K562 (cell line): ENCODE results near the gene PTGIS. TPM values are rescaled to one million over a fixed set of nuclear protein-coding genes. Genes with fewer than 3 reads are reported as not detected.

Experiments used
- ATAC-seq: fragments of 200-7000 bp; cut with Tn5 transposase; 3 replicates; pipeline ENCODE4 v1.9.1; 2020; ENCODE audit warnings: moderate library complexity
- BruUV-seq: library from RNA; stranded (reverse); fragments of 400-500 nt; replicated peaks from 2 replicates; lab custom pipeline; 2021; lab: Mats Ljungman, UMichigan
- CTCF ChIA-PET: fragments of 300-600 bp; formaldehyde crosslinking; extraction: SDS; loops from one replicate; lab custom pipeline; 2021; ENCODE audit warnings: low intra/inter-chr PET ratio; lab: Yijun Ruan, JAX
- POLR2A ChIA-PET: fragments of 300-600, 350-650 bp; sonication (Branson Sonifier 250); formaldehyde crosslinking; extraction: SDS; loops from one replicate; lab custom pipeline; 2021; ENCODE audit warnings: antibody characterized with exemption, inconsistent platforms; lab: Yijun Ruan, JAX
- DNase-seq, 4 experiments: peaks; one replicate each; pipeline versions ENCODE4 v3.0.0 to v3.0.0-alpha.2; 2011 to 2018; ENCODE audit warnings: low spot score in 3 of 4, mixed read lengths in 3 of 4; ENCODE audit errors: extremely low read depth in 1 of 4
- FAIRE-seq: peaks from 2 replicates; lab custom pipeline; 2011; peaks lifted over from hg19 to GRCh38; lab: Jason Lieb, UNC
- H2AFZ ChIP-seq: 2 replicates; pipeline ENCODE4 v1.6.0; 2011; ENCODE audit warnings: low read depth, low read length, control low read depth, inconsistent platforms
- H3K27ac ChIP-seq: fragments of 200-600 bp; 3 replicates; pipeline ENCODE4 v1.8.0; 2011; ENCODE audit warnings: low read depth, mild to moderate bottlenecking, control low read depth, inconsistent platforms, low read length, moderate library complexity, mixed read lengths; ENCODE audit errors: extremely low read depth
- H3K27me3 ChIP-seq, 2 experiments: fragments of 300-600 bp in 1 of 2; 2 replicates in 1 of 2; 3 replicates in 1 of 2; pipeline versions ENCODE4 v1.6.0 to v1.8.0; 2011; ENCODE audit warnings: inconsistent platforms in 2 of 2, low read length in 2 of 2, mild to moderate bottlenecking in 1 of 2, mixed read lengths in 1 of 2, moderate library complexity in 1 of 2; ENCODE audit not compliant: control insufficient read depth in 2 of 2, insufficient read depth in 2 of 2
- H3K36me3 ChIP-seq: fragments of 300-600 bp; 3 replicates; pipeline ENCODE4 v1.8.0; 2011; ENCODE audit warnings: mild to moderate bottlenecking, low read length, inconsistent platforms; ENCODE audit not compliant: control insufficient read depth, insufficient read depth
- H3K4me1 ChIP-seq, 2 experiments: fragments of 200-600 bp in 1 of 2; replicated peaks in 1 of 2; 2 replicates in 1 of 2; 3 replicates in 1 of 2; pipeline versions ENCODE4 v1.5.1 to v1.8.0; 2011; ENCODE audit warnings: inconsistent platforms in 2 of 2, low read length in 2 of 2, mild to moderate bottlenecking in 1 of 2, mixed read lengths in 1 of 2, moderate library complexity in 1 of 2; ENCODE audit not compliant: control insufficient read depth in 2 of 2, insufficient read depth in 2 of 2
- H3K4me2 ChIP-seq: 2 replicates; pipeline ENCODE4 v1.6.1; 2011; ENCODE audit warnings: low read length, control low read depth, inconsistent platforms, mixed read lengths; ENCODE audit not compliant: insufficient read depth
- H3K4me3 ChIP-seq: fragments of 200-600 bp; sonication (generic), shearing (Covaris generic); 2 replicates; pipeline ENCODE4 v1.5.1; 2016; ENCODE audit warnings: control low read depth, inconsistent platforms
- H3K79me2 ChIP-seq: fragments of 200-600 bp; 3 replicates; pipeline ENCODE4 v1.8.0; 2011; ENCODE audit warnings: low read length, inconsistent platforms; ENCODE audit not compliant: control insufficient read depth, insufficient read depth
- H3K9ac ChIP-seq, 2 experiments: 2 replicates each; pipeline versions ENCODE4 v1.6.0 to v1.6.1; 2011; ENCODE audit warnings: low read depth in 2 of 2, low read length in 2 of 2, control low read depth in 1 of 2, inconsistent platforms in 1 of 2, mild to moderate bottlenecking in 1 of 2, mixed read lengths in 1 of 2; ENCODE audit not compliant: insufficient read depth in 1 of 2
- H3K9me1 ChIP-seq: one replicate; pipeline ENCODE4 v1.6.0; 2011; ENCODE audit warnings: inconsistent platforms, mild to moderate bottlenecking, low read length, moderate library complexity; ENCODE audit not compliant: control insufficient read depth, insufficient read depth
- H3K9me3 ChIP-seq: replicated peaks from 2 replicates; pipeline ENCODE4 v1.5.1; 2011; ENCODE audit warnings: low read depth, low read length, inconsistent platforms; ENCODE audit not compliant: control insufficient read depth, insufficient read depth
- H4K20me1 ChIP-seq: replicated peaks from 2 replicates; pipeline ENCODE4 v1.6.1; 2011; ENCODE audit warnings: low read length, inconsistent platforms, mixed read lengths; ENCODE audit not compliant: control insufficient read depth, insufficient read depth
- ATF6 ChIP-seq: sonication (generic); formaldehyde crosslinking; IDR thresholded peaks from 2 replicates; pipeline ENCODE4 v1.4.0; 2020; ENCODE audit warnings: mild to moderate bottlenecking, missing genetic modification reagents
- EGR1 ChIP-seq: fragments of 450-650 bp; conservative IDR thresholded peaks from 2 replicates; pipeline ENCODE4 v1.6.1; 2017; ENCODE audit warnings: mild to moderate bottlenecking
- EHMT2 ChIP-seq: fragments of 450-650 bp; IDR thresholded peaks from 2 replicates; pipeline ENCODE4 v1.6.1; 2018; ENCODE audit warnings: antibody characterized with exemption
- ETS2 ChIP-seq: IDR thresholded peaks from 2 replicates; pipeline ENCODE4 v1.6.1; 2016; ENCODE audit warnings: borderline replicate concordance, missing genetic modification characterization, mild to moderate bottlenecking, moderate library complexity, missing compliant biosample characterization; ENCODE audit not compliant: poor library complexity, severe bottlenecking
- IFI16 ChIP-seq: fragments of 250-450 bp; sonication (Bioruptor Pico); IDR thresholded peaks from 2 replicates; pipeline ENCODE4 v2.1.2; 2022; ENCODE audit warnings: mild to moderate bottlenecking, inconsistent platforms
- KLF10 ChIP-seq: fragments of 250-450 bp; sonication (Bioruptor Pico); IDR thresholded peaks from 2 replicates; pipeline ENCODE4 v1.6.1; 2021; ENCODE audit warnings: matching md5 sums
- KLF6 ChIP-seq: fragments of 250-450 bp; sonication (Bioruptor Pico); IDR thresholded peaks from 2 replicates; pipeline ENCODE4 v1.4.0; 2020; ENCODE audit warnings: mild to moderate bottlenecking, moderate library complexity, borderline replicate concordance
- MTA1 ChIP-seq: fragments of 450-650 bp; IDR thresholded peaks from 2 replicates; pipeline ENCODE4 v1.6.1; 2017; ENCODE audit warnings: borderline replicate concordance
- OTX1 ChIP-seq: fragments of 450-650 bp; formaldehyde crosslinking; IDR thresholded peaks from 2 replicates; pipeline ENCODE4 v1.4.0; 2022; ENCODE audit warnings: mild to moderate bottlenecking
- SFPQ ChIP-seq: fragments of 200-400 bp; formaldehyde crosslinking; IDR thresholded peaks from 2 replicates; pipeline ENCODE4 v1.6.1; 2017; ENCODE audit warnings: mild to moderate bottlenecking, low read depth, low read length, moderate library complexity
- THRB ChIP-seq: fragments of 450-650 bp; formaldehyde crosslinking; conservative IDR thresholded peaks from 2 replicates; pipeline ENCODE4 v1.4.0; 2022; ENCODE audit warnings: mild to moderate bottlenecking, missing genetic modification characterization
- ZBTB12 ChIP-seq: fragments of 250-450 bp; sonication (Bioruptor Pico); IDR thresholded peaks from 2 replicates; pipeline ENCODE4 v1.4.0; 2020
- ZNF408 ChIP-seq: fragments of 250-450 bp; sonication (Bioruptor Pico); IDR thresholded peaks from 2 replicates; pipeline ENCODE4 v1.4.0; 2020; ENCODE audit warnings: low read depth, mild to moderate bottlenecking, moderate library complexity
- in situ Hi-C: fragments of 300-500 bp; cut with MboI; formaldehyde crosslinking; loops from 4 replicates; pipeline ENCODE4 v1.15.0; 2018; ENCODE audit warnings: inconsistent platforms, mixed read lengths
- intact Hi-C: fragments of 100-400 bp; cut with micrococcal nuclease; formaldehyde crosslinking; loops from 2 replicates; pipeline ENCODE4 v1.14.2; 2022
- polyA plus RNA-seq, 8 experiments: library from polyadenylated mRNA; depleted of rRNA in 4 of 8; stranded (reverse) in 5 of 8; unstranded in 3 of 8; fragments of >200 nt; fragmentation: Nextera tagmentation in 2 of 8; fragmentation: Illumina TruSeq in 1 of 8; extraction: Ambion mirVana in 2 of 8; extraction: Trizol in 1 of 8; gene quantifications; 2 replicates each; pipeline versions ENCODE4 v1.2.1 to v1.2.3, GENCODE V29; 2011 to 2014; ENCODE audit warnings: inconsistent platforms in 1 of 8, missing spikeins in 1 of 8
- total RNA-seq, 7 experiments: library from RNA; depleted of rRNA in 6 of 7; stranded (reverse); fragments of >200 nt in 6 of 7; fragmentation: Illumina TruSeq in 2 of 7; extraction: Trizol in 2 of 7; gene quantifications; 2 replicates each; pipeline versions ENCODE4 v1.2.1 to v1.2.3, GENCODE V29; 2011 to 2021; ENCODE audit warnings: low replicate concordance in 1 of 7

The PTGIS gene
- total and polyA plus RNA-seq, 9 of the 15 experiments (the other 6 are each of a cell fraction or from before 2014, with no cell fraction given), result not detected

GRCh38 chr20:49592120-49592519 lies 24.2 kb upstream of the PTGIS start:
- TF ChIP-seq ATF6 (CRISPR knock-in tag), result no peak
- no peak for TF ChIP-seq ETS2
- TF ChIP-seq KLF6 (CRISPR knock-in tag), result no peak
- TF ChIP-seq EHMT2, result peak; percentile 59; the same call in 1 of the 2 replicates
- TF ChIP-seq THRB (CRISPR knock-in tag), result 0 out of 2 replicates have a peak, but pooled peaks have one; percentile 41
- no peak for TF ChIP-seq ZBTB12 (CRISPR knock-in tag)
- TF ChIP-seq EGR1, result 0 out of 2 replicates have a peak, but pooled peaks have one; percentile 2
- TF ChIP-seq MTA1, result no peak
- no peak for TF ChIP-seq ZNF408 (CRISPR knock-in tag)
- peak; percentile 35; the same call in 1 of the 2 replicates for TF ChIP-seq OTX1 (CRISPR knock-in tag)
- no peak for TF ChIP-seq IFI16
- TF ChIP-seq KLF10, result no peak
- no peak for TF ChIP-seq SFPQ
- TF ChIP-seq, all 486 proteins: peak for 4
- in situ Hi-C loops, result no loop called here
- FAIRE-seq (no peak), ATAC-seq (no peak), DNase-seq (no peak)
- no TSS peak for BruUV-seq
- Histone ChIP-seq H3K4me2 (no peak overlapping the region), H3K9ac (no peak overlapping the region), H3K4me3 (no peak overlapping the region), H3K27ac (no peak overlapping the region), H3K27me3 (peaks cover 46 to 64% of the 10 kb centered on the region in 2 experiments), H3K4me1 (0 out of 5 replicates have a peak, but pooled peaks cover 0 to 3% of the 10 kb centered on the region in 2 experiments), H3K79me2 (no peaks in the 10 kb centered on the region), H3K36me3 (no peaks in the 10 kb centered on the region), H3K9me3 (no peaks in the 10 kb centered on the region), H4K20me1 (peaks cover 8% of the 10 kb centered on the region; the same call in 1 of the 2 replicates), H3K9me1 (no peaks in the 10 kb centered on the region), H2AFZ (no peak overlapping the region)
- CTCF ChIA-PET, result no interaction called here
- POLR2A ChIA-PET, result no interaction called here
- intact Hi-C loops, result no loop called here
